Stimulated activated CD4-positive, alpha-beta T cell treated with anti-CD3 and anti-CD28 coated beads, Interleukin-1b, Interleukin-23, amount 100 ng/mL, for 48 hours (primary cell): ENCODE results near the gene EME2.

Experiments
- DNase-seq: peaks from one replicate; pipeline ENCODE4 v3.0.0-alpha.2; 2020

EME2 gene

GRCh38 chr16:1820946-1821290, 48.3 kb downstream of the EME2 start:
- DNase-seq = no peak

GRCh38 chr16:1821861-1822611, 49.4 kb downstream of the EME2 start:
- no peak for DNase-seq

GRCh38 chr16:1822801-1823200, 50.2 kb downstream of the EME2 start:
- DNase-seq = no peak

GRCh38 chr16:1823821-1824220, 51.2 kb downstream of the EME2 start:
- peak; percentile 23 for DNase-seq

GRCh38 chr16:1825381-1825863, 52.8 kb downstream of the EME2 start:
- no peak for DNase-seq
